HG03066 (cell line): ENCODE data around the gene RNF151.
A peak's percentile ranks its signal among the peaks of the same experiment; 100 is the strongest.
"Not testable (repeated sequence)": the region's sequence is repeated elsewhere in the genome, so short reads cannot be mapped to it uniquely, and the experiment has no call there.

Experiments used
- ATAC-seq: cut with Tn5 transposase; IDR thresholded peaks from one replicate; pipeline ENCODE4 v1.9.1; 2021; ENCODE audit warnings: low read depth; ENCODE audit not compliant: unreplicated experiment

RNF151 gene

GRCh38 chr16:2004795-2005517 is 38.3 kb downstream of the RNF151 start:
- ATAC-seq: no peak

GRCh38 chr16:2005646-2006045 is 39.0 kb downstream of the RNF151 start:
- ATAC-seq: no peak

- no peak for ATAC-seq
These were observed 39.7 kb downstream of the RNF151 start for GRCh38 chr16:2006317-2006716.

DNA sequence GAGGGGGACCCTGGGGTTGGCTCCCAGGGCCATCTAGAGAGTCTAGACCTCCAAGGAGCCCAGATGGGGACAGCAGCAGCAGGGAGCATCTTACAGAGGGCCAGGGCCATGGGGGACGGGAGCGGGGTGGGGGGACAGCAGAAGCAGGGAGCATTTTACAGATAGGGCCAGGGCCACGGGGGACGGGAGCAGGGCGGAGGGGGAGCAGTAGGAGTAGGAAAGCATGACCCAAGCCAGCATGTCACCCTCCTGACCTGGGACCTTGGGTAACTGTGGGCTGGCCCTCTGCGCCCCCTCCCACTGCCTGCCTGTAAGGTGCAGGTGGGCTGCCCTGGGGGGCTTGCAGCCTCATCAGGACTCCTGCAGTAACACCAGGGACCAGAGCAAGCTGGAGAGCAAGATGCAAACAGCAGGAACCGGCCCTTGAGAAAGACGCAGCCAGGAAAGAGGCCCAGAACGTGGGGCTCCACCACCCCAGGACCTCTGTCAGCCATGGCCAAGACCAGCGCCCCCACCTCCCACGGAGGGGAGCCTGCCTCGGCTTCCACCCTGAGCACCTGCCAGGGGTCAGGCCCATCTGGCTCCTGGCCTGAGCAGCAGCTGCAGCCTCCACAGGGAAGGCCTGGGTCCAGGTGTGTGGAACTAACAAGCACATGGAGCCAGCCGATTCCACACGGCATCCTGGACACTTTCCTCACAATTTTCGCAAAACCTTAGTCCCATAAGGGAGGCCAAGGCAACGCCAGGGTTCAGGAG is 40.6 kb downstream of the RNF151 start:
- ATAC-seq: no peak

DNA sequence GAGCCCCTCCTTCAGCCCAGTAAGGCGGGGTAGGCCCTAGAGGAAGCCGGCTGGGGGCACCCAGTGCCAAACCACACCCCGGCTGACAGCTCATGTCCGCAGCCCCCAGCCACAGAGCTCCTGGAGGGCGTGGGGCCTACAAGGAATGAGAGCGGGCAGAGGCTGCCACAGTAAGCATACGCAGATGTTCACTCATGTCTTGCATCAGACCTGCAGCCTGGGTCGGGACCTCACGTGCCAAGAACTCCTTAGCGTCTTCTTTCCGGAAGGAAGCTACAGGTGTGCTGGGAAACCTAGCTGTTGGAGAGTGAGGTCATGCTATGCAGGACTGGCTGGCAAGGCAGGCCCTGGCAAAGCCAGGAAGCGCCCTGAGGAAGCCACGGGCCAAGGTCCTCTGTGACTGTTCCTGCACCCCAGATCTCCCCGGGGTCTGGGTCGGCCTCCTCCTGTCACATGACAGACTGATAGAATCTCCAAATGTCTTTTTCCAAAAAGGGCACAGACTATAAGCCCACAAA is 41.4 kb downstream of the RNF151 start:
- no peak for ATAC-seq

GRCh38 chr16:2008631-2009163 is 42.0 kb downstream of the RNF151 start:
- ATAC-seq: peak; percentile 15

DNA sequence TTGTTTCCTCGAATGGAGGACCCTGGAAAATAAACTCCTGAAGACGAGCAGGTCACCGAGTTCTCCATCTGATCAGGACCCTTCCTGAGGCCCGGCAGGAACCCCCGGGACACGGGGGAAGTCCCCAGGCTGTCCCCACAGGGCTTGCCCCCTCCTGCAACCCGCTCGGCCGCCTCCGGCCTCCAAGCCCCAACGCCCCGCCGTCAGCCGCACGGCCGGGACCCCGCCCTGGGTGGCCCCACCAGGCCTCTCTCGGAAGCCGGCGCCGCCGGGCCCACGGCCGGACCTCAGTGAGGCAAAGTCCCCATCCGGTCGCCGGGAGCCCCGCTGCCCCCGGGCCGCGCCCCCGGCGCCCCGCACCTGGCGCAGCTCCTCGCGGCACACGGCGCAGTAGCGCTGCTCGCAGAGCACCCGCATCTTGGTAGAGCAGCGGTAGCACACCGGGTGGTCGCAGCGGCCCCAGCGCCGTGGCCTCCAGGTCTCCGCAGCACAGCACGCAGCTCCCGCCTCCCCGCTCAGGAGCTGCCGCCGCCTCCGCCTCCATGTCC is 42.6 kb downstream of the RNF151 start:
- peak; percentile 16 for ATAC-seq

DNA sequence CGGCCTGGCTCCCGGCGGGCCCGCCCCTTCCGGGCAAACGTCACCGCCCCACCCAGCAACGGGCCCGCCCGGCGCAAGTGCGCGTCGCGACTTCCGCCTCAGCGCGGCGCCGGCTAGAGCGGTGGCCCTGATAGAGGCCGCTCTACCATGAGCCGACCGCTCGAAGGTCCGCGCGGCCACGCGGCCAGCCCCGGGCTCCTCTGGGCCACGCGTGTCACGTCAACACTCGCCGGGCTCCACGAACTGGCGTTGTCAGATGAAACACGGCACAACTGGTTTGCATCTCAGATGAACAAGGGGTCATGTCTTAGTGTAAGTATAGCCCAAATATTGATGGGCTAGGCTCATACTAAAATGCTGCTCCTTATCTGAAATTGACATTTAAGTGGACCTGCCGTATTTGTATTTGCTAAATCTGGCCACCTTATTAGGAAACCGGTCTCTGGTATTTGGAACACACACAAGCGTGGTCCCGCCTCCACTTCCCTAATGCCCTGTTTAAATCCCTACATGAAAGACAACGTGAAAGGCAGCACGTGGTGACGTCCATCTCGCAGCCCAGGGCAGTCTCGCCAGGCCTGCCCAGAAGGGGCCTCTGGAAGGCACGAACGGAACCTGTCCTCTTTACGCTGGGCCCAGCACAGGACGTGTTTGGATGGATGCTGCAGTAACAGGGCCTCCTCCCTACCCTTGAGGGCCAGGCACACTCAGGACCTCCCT is 43.3 kb downstream of the RNF151 start, which contains the start of gene ZNF598:
Gene ZNF598 (minus strand): TSS at position 31 of the 720 bp plus-strand sequence.
- ATAC-seq: peak; percentile 75

DNA sequence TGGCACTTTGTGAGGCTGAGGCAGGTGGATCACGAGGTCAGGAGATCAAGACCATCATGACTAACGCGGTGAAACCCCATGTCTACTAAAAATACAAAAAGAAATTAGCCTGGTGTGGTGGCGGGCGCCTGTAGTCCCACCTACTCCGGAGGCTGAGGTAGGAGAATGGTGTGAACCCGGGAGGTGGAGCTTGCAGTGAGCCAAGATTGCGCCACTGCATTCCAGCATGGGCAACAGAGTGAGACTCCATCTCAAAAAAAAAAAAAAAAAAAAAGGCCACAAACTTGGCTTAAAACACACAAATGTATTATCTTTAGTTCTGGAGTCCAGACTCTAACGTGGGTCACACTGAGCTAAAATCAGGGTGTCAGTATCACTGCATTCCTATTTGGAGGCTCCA is 45.1 kb downstream of the RNF151 start:
- ATAC-seq: not testable (repeated sequence)

DNA sequence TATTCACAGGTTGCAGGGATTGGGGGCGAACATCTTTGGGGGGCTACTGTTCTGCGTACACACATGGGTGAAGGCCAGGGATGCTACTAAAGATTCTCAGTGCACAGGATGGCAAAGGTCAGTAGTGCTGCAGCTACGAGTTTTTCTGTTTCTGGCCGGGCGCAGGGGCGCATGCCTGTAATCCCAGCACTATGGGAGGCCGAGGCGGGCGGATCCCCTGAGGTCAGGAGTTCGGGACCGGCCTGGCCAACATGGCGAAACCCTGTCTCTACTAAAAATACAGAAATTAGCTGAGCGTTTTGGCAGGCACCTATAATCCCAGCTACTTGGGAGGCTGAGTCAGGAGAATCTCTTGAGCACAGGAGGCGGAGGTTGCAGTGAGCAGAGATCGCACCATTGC is 46.9 kb downstream of the RNF151 start:
- ATAC-seq: no peak

GRCh38 chr16:2015117-2015946 is 48.7 kb downstream of the RNF151 start:
- no peak for ATAC-seq

DNA sequence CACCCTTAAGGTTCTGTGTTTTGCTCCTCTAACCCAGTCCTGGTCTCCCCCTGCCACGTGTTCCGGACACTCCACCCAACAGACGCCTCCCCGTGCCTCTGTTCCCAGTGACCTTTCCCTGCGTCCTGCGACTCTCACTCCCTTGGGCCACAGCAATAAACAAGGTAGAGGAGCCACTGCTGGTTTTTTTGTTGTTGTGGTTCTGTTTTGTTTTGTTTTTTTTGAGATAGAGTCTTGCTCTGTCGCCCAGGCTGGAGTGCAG is 49.2 kb downstream of the RNF151 start:
- no peak for ATAC-seq

DNA sequence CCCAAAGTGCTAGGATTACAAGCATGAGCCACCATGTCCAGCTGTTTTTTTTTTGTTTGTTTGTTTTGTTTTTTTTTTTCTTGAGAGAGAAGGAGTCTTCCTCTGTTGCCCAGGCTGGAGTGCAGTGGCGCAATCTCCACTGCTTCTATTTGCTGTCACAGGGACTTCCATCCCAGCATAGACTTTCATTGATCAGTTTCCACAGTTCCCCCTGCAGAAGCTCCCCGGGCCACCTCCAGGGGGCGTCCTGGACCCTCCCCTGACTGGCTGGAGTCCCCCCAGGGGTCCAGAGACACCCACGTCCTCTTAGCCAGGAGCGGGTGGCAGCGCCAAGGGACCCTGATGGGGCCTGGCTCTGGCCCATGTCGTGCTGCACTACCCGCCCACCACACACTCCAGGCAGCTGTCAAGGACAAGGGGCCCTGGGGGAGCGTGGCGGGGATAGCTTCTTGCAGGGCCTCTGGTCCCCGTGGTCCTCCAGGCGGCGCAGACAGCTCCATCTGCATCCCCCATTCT is 49.8 kb downstream of the RNF151 start:
- ATAC-seq: no peak
